Measurements from ENCODE around the gene CCNA2.

The CCNA2 gene

DNA sequence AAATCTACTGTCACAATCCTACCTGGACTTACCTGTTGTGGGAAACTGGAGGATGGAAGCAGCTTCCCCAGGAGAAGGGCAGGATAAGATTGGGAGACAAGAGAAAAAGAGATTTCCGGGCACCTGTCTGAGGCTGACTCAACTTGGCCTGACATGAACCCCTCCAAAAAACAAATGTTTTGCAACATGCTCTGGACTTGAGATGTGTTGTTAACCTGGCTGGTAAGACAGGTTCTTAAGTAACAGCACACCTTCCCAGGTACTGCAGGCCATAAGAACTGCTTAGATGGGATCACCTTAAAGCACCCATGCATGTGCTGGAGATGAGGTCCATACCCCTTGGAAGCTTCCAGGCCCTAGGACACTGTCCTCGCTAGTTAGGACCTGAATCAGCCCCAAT lies 54.3 kb downstream of the CCNA2 start:
- DNase-seq: no peak

DNA sequence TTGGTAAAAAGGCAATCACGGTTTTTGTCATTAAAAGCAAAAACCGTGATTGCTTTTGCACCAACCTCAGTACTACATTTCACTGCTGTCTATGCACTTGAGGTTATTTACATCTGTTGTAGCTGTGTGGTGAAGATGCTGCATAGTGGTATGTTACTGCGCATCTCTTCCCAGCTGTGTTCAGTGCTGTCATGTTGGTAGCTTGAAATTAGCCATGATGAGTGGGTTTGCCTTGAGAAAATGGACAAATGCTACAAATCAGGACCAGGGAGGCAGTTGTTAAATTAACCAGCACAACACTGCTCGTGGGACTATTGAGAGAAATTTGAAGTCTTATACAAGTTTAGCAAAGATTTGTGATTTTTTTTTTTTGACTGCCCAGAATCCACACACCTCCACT lies 56.5 kb downstream of the CCNA2 start:
- DNase-seq: no peak
